WTC11 (cell line): ENCODE data around the gene PPP6R1. TPM values are rescaled to one million over a fixed set of nuclear protein-coding genes. Genes with fewer than 3 reads are reported as not detected.
A peak's percentile ranks its signal among the peaks of the same experiment; 100 is the strongest.

Experiments used
- ATF1 ChIP-seq: sonication (generic); formaldehyde crosslinking; IDR thresholded peaks from 2 replicates; pipeline ENCODE4 v1.8.1; 2023; ENCODE audit warnings: mild to moderate bottlenecking, moderate library complexity, missing genetic modification reagents
- CBFB ChIP-seq: sonication (generic); formaldehyde crosslinking; IDR thresholded peaks from 2 replicates; pipeline ENCODE4 v1.8.1; 2022; ENCODE audit warnings: mild to moderate bottlenecking, low read depth, missing genetic modification reagents
- HMGXB4 ChIP-seq: sonication (generic); formaldehyde crosslinking; IDR thresholded peaks from 2 replicates; pipeline ENCODE4 v1.8.1; 2023; ENCODE audit warnings: mild to moderate bottlenecking, moderate library complexity, missing genetic modification reagents
- JAZF1 ChIP-seq: fragments of 250-450 bp; sonication (Bioruptor Pico); IDR thresholded peaks from 2 replicates; pipeline ENCODE4 v1.9.0; 2021; ENCODE audit warnings: moderate library complexity, mild to moderate bottlenecking, inconsistent platforms
- KAT7 ChIP-seq: sonication (generic); formaldehyde crosslinking; IDR thresholded peaks from 2 replicates; pipeline ENCODE4 v1.8.1; 2023; ENCODE audit warnings: missing genetic modification reagents, mild to moderate bottlenecking, borderline replicate concordance
- MXD4 ChIP-seq: fragments of 250-450 bp; sonication (Bioruptor Pico); IDR thresholded peaks from 2 replicates; pipeline ENCODE4 v1.8.0; 2021; ENCODE audit warnings: mild to moderate bottlenecking, moderate library complexity, borderline replicate concordance
- NFE2L1 ChIP-seq: sonication (generic); formaldehyde crosslinking; IDR thresholded peaks from 2 replicates; pipeline ENCODE4 v1.8.1; 2023; ENCODE audit warnings: missing genetic modification reagents
- ZBTB43 ChIP-seq: sonication (generic); formaldehyde crosslinking; IDR thresholded peaks from 2 replicates; pipeline ENCODE4 v1.8.1; 2023; ENCODE audit warnings: mild to moderate bottlenecking, missing genetic modification reagents
- ZNF281 ChIP-seq: sonication (generic); formaldehyde crosslinking; IDR thresholded peaks from 2 replicates; pipeline ENCODE4 v1.8.0; 2023; ENCODE audit warnings: mild to moderate bottlenecking, missing genetic modification reagents
- ZNF317 ChIP-seq: sonication (generic); formaldehyde crosslinking; IDR thresholded peaks from 2 replicates; pipeline ENCODE4 v1.8.1; 2023; ENCODE audit warnings: low read depth, mild to moderate bottlenecking, moderate library complexity, missing genetic modification reagents, borderline replicate concordance
- ZNF532 ChIP-seq: fragments of 250-450 bp; sonication (Bioruptor Pico); IDR thresholded peaks from 2 replicates; pipeline ENCODE4 v1.9.0; 2021; ENCODE audit warnings: mild to moderate bottlenecking, borderline replicate concordance
- total RNA-seq: library from RNA; stranded (reverse); gene quantifications from 3 replicates; pipeline ENCODE4 v1.2.3, GENCODE V29; 2021
- TF ChIP-seq, protein P1 (sequence below): sonication (generic); formaldehyde crosslinking; IDR thresholded peaks from 2 replicates; pipeline ENCODE4 v1.8.1; 2022; ENCODE audit warnings: mild to moderate bottlenecking, moderate library complexity, missing genetic modification reagents
- TF ChIP-seq, protein P2 (sequence below): sonication (generic); formaldehyde crosslinking; IDR thresholded peaks from 2 replicates; pipeline ENCODE4 v1.8.1; 2022; ENCODE audit warnings: missing genetic modification reagents, borderline replicate concordance
- TF ChIP-seq, protein P3 (sequence below): sonication (generic); formaldehyde crosslinking; IDR thresholded peaks from 2 replicates; pipeline ENCODE4 v1.8.1; 2022; ENCODE audit warnings: low read depth, missing genetic modification reagents, borderline replicate concordance

Gene PPP6R1
- total RNA-seq, 1 experiment from 2014 or later, result 91.8 TPM

- no peak for TF ChIP-seq MXD4 (CRISPR knock-in tag)
- TF ChIP-seq CBFB (CRISPR knock-in tag), result peak; percentile 34; the same call in 1 of the 2 replicates
- TF ChIP-seq HMGXB4 (CRISPR knock-in tag), result no peak
- TF ChIP-seq KAT7, result no peak
- TF ChIP-seq, protein P1, sequence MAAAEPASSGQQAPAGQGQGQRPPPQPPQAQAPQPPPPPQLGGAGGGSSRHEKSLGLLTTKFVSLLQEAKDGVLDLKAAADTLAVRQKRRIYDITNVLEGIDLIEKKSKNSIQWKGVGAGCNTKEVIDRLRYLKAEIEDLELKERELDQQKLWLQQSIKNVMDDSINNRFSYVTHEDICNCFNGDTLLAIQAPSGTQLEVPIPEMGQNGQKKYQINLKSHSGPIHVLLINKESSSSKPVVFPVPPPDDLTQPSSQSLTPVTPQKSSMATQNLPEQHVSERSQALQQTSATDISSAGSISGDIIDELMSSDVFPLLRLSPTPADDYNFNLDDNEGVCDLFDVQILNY (CRISPR knock-in tag), result peak; percentile 80
- TF ChIP-seq ZNF532 (CRISPR knock-in tag), result no peak
- TF ChIP-seq, protein P2, sequence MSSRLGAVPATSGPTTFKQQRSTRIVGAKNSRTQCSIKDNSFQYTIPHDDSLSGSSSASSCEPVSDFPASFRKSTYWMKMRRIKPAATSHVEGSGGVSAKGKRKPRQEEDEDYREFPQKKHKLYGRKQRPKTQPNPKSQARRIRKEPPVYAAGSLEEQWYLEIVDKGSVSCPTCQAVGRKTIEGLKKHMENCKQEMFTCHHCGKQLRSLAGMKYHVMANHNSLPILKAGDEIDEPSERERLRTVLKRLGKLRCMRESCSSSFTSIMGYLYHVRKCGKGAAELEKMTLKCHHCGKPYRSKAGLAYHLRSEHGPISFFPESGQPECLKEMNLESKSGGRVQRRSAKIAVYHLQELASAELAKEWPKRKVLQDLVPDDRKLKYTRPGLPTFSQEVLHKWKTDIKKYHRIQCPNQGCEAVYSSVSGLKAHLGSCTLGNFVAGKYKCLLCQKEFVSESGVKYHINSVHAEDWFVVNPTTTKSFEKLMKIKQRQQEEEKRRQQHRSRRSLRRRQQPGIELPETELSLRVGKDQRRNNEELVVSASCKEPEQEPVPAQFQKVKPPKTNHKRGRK, result peak; percentile 77; the same call in 1 of the 2 replicates
- peak; percentile 92 for TF ChIP-seq ZNF281 (CRISPR knock-in tag)
- TF ChIP-seq ZNF317 (CRISPR knock-in tag), result peak; percentile 68; the same call in 1 of the 2 replicates
- TF ChIP-seq JAZF1 (CRISPR knock-in tag), result no peak
- TF ChIP-seq, protein P3, sequence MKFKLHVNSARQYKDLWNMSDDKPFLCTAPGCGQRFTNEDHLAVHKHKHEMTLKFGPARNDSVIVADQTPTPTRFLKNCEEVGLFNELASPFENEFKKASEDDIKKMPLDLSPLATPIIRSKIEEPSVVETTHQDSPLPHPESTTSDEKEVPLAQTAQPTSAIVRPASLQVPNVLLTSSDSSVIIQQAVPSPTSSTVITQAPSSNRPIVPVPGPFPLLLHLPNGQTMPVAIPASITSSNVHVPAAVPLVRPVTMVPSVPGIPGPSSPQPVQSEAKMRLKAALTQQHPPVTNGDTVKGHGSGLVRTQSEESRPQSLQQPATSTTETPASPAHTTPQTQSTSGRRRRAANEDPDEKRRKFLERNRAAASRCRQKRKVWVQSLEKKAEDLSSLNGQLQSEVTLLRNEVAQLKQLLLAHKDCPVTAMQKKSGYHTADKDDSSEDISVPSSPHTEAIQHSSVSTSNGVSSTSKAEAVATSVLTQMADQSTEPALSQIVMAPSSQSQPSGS (CRISPR knock-in tag), result peak; percentile 90; the same call in 1 of the 2 replicates
- peak; percentile 91 for TF ChIP-seq ATF1 (CRISPR knock-in tag)
- TF ChIP-seq NFE2L1 (CRISPR knock-in tag), result peak; percentile 97
- peak; percentile 97 for TF ChIP-seq ZBTB43 (CRISPR knock-in tag)
Observed at GRCh38 chr19:55216461-55217198, 42.2 kb downstream of the PPP6R1 start (continued).
